Measurements from ENCODE around the gene UBE2R2.
"Not testable (repeated sequence)": the region's sequence is repeated elsewhere in the genome, so short reads cannot be mapped to it uniquely, and the experiment has no call there.

Gene UBE2R2, protein sequence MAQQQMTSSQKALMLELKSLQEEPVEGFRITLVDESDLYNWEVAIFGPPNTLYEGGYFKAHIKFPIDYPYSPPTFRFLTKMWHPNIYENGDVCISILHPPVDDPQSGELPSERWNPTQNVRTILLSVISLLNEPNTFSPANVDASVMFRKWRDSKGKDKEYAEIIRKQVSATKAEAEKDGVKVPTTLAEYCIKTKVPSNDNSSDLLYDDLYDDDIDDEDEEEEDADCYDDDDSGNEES

DNA sequence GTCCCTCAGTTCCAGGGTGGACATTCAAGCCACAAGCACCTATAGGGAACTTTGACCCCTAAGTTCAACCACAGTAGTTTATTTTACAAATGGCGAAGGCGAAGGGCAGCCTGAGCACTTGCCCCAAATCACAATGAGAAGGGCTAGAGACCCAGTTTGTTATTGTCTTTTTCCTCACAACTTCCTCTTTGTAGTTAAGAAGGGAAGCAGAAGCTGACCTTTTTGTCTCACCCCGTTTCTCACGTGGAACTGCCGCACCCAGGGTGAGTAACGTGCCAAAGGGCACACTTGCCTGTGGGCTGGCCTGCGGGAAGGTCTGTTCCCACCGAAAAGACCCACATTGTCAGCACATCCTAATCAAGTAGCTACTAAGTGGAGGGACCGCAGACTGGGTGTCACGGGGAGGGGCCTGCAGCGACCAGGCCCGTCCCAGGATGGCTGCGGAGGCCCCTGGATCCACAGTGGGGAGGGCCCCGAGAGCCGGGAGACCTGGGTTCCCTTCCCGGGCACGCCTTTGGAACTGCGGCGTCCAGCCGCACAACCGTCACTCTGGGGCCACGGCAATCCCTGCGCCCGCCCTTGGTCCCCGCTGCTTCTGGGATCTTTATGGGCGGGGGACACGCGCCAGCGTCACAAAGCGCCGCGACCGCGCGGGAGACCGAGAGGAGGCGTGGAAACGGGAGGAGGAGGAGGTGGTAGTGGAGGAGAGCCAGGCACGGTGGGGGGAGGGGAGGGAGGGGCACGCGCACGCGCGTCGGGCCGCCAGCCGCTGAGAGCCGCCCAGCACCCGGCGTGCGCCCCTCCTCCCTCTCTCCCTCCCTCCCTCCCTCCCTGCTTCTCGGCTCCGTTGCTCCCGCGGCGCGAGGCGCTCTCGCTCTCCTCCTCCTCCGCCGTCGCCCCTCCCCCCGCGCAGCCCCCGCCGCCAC is at the start of gene UBE2R2:
UBE2R2 (plus strand) TSS at position 834 of the 926 bp plus-strand sequence. CDS start 598 bp downstream, outside the sequence.
- DNase-seq (ENCODE audit: low read depth in 2 of 2): peak; percentile 76 to 80

DNA sequence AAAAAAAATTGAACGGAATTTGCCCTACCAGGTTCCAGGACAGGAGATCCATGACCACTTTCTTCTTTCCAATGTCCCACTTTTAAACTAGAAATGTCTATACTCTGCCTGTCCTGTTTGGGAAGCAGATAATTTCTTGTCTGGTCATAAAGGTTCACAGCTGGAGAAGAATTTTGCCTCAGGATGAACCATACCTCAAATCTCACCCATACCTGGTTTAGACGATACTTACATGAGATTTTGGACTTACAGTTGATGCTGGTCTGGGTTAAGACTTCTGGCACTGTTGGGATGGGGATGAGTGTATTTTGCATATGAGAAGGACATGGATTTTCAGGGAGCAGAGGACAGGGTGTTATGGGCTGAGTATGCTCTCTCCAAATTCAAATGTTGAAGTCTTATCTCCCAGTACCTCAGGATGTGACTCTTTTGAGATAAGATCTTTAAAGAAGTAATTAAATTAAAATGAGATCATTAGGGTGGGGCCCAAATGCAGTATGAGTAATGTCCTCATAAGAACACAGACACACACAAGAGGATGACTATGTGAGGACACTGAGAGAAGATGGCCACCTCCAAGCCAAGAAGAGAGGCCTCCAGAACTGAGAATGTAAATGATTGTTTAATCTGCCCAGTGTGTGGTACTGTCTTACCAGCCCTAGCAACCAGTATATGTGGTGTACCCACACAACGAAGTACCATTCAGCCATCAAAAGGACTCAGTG is 46.6 kb upstream of the UBE2R2 start:
- not testable (repeated sequence) for DNase-seq (ENCODE audit: low read depth in 2 of 2)

DNA sequence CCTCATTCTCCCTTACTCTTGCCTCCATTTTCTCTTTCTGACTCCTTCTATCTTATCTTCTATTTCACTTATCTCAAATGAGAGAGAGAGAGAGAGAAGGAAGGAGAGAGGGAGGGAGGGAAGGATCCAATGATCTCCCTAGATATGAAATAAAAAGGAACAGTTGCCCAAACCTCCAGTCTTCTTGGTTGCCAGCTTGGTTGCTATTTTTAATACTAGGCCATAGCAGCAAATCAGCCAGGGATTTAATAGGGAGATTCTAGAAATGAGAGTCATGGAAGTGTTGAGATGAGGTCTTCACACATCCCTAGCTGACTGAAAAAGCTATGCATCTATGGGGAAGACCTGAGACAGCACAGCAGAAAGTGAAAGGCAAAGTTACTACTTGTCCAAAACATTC is 43.8 kb upstream of the UBE2R2 start:
- DNase-seq (ENCODE audit: low read depth in 2 of 2): not testable (repeated sequence)

DNA sequence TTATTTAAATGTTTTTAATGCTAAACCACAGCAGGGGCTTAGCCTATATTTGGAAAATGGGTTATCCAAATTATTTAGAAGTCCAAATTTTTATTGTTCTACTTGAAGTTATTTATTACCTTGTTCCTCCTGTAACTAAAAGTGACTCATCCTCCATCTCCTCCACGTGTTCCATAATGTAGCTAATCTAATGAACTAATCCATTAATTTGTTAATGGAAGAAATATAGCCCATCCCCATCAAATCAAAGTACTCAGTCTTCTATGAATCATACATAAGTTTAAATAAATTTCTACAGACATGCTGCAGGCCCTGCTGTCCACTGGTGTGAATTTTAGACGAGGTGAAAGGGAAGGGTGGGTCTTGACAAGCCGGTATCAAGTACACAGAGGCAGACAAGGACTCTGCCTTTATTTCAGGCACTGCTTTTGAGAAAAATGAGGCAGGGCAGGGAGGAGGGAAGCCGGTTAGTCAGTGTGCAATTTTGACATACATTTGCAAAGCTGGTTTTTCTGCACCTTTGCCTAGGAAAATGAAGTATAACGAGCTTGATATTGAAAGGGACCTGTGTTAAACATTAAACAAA is 42.8 kb upstream of the UBE2R2 start:
- DNase-seq (ENCODE audit: low read depth in 2 of 2): not testable (repeated sequence)

DNA sequence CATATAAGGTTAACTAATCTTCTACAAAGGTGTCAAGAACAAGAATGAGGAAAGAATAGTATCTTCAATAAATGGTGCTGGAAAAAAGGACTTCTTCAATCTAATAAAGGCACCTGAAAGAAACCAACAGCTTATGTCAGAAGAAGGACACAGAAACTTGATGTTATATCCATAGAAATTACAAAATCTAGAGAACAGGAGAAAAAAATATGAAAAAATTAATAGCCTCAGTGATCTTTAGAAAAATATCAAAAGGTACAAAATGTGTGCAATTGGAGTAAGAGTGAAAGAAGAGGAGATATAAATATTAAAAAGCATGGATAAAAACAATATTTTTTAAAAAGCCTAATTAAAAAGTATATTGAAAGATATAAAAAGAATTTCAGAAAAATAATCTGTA is 40.4 kb upstream of the UBE2R2 start:
- DNase-seq (ENCODE audit: low read depth in 2 of 2): no peak

DNA sequence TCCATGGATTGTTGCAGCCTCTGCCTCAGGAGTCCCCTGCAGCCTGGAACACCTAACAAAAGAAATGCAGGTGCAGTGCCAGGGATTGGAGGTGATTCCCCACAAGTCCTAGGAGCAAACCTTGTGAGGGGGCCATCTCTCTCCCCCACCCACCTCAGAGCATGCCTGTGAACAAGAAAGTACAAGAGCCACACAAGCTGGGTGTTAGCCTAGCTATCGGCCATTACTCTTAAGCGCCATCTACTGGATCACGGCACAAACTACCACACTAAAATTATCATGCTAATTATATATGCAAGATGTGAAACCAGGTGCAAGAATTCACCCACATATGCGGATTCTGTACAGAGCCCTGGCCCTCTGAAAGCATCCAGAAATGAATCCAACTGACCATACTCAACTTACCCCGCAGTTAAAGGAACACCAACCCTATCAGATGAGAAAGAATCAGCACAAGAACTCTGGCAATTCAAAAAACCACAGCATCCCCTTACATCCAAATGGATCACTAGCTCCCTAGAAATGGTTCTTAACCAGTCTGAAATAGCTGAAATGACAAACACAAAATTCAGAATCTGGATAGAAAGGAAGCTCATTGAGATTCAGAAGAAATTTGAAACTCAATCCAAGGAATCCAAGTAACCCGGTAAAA is 38.1 kb upstream of the UBE2R2 start:
- peak in 1 of 2 experiments; percentile 19 for DNase-seq (ENCODE audit: low read depth in 2 of 2)

DNA sequence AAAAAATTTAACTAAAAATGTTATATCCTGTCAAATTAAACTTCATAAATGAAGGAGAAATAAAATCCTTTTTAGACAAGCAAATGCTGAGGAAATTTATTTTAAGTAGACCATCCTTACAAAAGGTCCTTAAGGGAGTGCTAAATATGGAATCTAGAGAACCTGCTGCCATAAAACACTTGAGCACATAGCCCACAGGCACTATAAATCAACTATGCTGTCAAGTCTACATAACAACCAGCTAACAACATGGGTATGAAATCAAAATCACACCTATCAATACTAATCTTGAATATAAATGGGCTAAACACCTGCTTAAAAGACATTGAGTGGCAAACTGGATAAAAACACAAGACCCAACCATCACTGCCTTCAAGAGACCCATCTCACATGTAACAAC is 36.7 kb upstream of the UBE2R2 start:
- DNase-seq (ENCODE audit: low read depth in 2 of 2): no peak

DNA sequence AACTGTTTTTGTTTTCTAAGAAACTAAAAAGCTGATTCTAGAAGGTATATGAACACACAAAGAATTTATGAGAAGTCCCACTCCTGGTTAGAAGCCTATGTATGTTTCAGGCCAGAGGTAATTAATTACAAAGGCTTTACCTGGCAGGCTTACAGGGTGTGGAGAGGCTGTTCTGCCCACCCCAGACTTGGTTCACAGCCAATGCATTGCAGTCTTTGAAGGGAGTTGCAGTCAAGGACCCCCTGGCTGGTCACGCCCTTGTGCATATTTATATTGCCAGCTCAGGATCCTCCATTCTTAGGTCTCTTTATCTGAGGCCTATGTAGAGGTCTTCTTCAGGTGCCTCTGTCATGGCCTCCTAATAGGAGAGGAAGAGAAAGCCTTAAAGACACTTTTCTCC is 35.2 kb upstream of the UBE2R2 start:
- no peak for DNase-seq (ENCODE audit: low read depth in 2 of 2)

DNA sequence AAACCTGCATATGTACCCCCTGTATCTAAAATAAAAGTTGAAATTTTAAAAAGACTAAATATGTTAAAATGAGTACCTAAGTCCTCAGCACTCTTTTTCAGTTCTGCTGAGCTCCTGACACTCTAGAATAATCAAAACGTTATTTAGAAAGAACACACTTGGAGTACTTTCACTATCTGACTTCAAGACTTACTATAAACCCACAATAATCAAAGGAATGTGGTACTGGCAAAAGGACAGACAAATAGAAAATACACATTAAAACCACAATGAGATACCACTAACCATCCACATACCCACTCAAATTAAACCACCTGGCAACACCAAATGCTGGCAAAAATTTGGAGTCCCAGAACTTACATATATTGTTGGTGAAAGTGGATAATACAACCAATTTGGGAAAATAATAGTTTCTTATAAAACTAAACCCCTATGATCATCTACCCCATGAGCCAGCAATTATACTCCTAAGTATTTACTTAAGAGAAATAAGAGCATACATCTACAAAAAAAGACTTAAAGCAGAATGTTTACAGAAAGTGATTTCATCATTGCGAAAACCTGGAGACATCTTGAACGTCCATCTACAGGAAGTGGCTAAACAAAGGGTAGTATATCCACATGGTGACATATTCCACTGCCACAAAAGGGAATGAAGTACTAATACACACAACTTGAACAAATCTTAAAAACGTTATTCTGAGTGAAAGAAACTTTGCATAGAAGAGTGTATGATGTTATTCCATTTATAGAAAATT is 34.4 kb upstream of the UBE2R2 start:
- peak; percentile 23 to 26 for DNase-seq (ENCODE audit: low read depth in 2 of 2)

DNA sequence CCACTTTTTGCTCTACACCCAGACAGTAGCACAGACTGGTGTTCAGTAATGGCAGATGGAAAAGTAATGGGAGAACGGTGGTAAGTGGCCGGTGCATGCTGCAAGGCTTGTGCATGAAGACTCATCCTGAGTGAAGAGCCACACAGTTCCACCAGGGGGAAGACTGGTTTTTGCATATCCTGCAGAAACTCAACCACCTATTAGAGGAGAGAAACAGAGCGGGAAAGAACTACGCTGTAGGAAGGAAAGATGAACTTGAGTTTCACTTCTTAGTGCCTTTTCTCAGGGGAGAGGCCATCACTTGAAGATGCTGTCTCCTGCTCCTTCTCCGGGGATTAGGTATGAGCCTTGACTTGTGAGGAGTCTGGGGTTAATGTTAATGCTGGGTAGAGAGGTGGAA is 31.0 kb upstream of the UBE2R2 start:
- no peak for DNase-seq (ENCODE audit: low read depth in 2 of 2)

DNA sequence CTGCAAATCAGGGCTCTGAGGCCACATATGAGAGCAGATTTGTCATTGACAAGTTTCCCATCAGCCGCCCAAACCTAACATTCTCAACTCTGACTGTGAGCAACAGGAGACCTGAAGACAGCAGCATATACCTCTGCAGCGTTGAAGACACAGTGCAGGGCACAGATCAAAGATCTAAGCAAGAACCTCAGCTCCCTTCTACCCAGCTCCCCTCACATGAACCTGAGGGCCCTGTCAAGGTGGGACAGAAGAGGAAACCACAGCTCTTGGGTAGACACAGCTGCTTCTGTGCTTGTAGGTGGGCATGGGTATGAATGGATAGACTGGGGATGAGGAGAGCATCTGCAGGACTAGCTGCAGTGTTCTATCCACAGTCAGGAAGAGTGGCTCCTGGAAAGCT is 30.3 kb upstream of the UBE2R2 start:
- no peak for DNase-seq (ENCODE audit: low read depth in 2 of 2)

DNA sequence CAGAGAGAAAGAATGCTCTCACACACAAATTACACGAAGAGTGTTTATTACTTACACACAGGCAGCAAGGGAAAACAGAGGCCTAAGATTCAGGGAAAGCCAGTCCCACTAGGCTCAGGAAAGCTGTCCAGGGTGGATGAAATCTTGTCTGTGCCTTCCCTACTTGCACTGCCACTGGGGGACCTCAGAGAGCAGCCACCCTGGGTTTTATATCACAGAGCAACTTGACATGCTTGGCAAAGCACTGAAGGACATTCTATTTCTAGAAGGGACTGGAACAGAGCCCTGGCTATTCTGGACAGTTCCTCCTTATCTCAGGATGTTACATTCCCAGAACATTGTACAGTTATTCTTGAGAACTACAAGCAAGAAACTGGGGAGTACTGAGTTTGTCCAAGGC is 29.1 kb upstream of the UBE2R2 start:
- DNase-seq (ENCODE audit: low read depth in 2 of 2): no peak

DNA sequence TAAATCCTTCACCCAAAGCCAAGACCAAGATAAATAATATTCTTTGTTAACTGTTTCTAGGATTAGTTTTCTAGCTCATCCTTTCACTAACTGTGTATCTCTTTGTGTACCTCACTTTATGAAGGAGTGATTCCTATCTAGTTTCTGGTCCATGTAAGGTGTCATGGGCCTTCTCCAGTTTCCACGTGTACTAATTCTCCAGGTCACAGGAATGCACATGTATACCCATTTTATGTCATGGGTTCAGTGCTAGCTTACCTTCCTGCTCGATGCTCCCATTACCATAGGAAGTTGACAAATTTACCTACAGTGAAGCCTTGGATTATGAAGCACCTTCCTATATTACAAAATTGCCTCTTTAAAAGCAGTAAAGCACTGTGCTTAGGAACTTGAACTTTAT is 27.5 kb upstream of the UBE2R2 start:
- not testable (repeated sequence) for DNase-seq (ENCODE audit: low read depth in 2 of 2)

DNA sequence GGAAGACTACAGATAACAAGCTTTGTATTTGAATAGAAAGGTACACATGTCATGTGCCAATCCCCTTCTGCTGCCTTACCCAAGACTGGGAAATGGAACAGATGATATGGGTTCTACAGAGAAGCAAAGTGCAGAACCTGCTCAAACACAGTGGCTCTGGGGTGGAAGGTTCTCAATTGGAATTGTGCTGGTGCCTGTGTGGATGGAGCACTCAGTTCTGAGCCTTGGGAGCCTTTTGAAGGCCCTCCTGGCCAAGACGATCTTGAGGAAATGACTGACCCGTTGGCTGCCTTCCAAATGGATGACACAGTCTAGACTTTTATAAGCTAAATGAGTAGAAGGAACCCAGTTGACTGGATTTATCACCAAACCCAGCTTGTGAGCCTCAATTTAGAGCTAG is 25.8 kb upstream of the UBE2R2 start:
- DNase-seq (ENCODE audit: low read depth in 2 of 2): no peak

DNA sequence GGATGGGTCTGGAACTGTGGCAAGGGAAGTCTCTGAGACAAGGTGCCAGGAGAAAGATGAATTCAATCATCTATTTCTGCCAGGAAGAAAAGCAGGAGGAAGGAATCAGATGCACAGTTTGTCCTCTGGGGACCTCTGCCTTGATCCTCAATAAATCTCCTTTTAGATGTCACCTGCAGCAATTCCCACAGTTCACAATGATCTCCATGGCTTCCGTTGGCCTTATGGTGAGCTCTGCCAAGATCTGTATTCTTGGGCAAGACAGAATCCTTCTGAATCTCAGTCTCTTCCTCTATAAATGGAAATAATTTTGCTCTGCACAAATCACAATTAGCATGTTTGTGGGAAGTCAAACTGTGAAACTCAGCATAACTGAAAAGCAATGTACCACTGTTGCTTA is 23.5 kb upstream of the UBE2R2 start:
- not testable (repeated sequence) for DNase-seq (ENCODE audit: low read depth in 2 of 2)

DNA sequence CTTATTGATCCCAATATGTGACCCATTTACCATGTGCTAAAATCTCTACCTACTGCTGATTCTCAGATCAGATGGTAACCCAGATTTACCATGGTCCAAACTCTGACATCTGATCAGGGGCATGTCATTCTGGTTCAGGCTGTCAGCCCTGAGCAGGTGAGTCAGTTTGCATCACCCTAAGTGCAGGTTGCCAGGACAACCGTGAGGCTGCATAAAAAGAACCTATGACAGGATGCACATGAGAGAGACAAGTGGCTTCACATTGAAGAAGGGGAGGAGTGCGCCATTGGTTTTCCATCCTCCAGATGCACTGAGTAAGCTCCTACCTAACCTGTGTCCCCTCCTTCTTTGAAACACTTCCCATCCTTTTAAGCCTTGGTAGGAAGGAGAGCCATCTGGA is 22.4 kb upstream of the UBE2R2 start:
- no peak for DNase-seq (ENCODE audit: low read depth in 2 of 2)

DNA sequence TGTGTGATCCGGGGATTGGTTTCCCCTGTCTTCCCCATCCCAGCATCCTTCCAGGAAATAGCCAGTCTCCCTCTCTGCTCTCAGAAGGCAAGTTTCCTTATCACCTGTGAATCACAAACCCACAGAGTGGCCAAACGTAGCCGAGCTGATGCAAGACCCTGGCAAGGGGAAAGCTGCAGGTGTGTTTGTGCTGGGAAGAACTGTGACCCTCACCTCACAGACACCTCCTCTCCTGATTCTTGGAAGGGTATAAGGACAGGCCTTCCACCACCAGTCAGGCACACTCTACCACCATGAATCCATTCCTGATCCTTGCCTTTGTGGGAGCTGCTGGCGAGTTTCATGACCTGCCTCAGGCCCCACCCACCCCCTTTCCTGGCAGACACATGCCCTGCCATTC is 21.7 kb upstream of the UBE2R2 start, which contains the start of gene PRSS3:
PRSS3 (plus strand) TSS at position 281 of the 400 bp plus-strand sequence; CDS start at position 294, 13 bp downstream.
- no peak for DNase-seq (ENCODE audit: low read depth in 2 of 2)

DNA sequence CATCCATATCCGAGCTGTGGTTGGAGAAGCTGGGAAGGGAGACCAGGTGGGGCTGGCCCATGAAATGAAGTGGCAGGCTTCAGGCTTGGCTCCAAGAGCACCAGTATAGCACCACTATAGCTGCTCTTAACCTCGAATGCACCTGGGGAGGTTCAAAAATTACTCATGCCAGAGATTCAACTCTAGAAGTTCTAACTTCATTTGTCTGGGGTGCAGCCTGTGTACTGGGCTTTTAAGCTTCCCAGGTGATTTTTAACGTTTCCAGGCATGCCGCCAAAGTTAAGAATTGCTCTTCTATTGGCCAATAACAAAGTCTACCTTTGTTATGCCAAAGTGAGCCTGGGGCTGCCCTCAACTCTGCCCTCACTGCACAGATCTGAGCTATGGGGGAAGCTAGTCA is 21.1 kb upstream of the UBE2R2 start:
- no peak for DNase-seq (ENCODE audit: low read depth in 2 of 2)

DNA sequence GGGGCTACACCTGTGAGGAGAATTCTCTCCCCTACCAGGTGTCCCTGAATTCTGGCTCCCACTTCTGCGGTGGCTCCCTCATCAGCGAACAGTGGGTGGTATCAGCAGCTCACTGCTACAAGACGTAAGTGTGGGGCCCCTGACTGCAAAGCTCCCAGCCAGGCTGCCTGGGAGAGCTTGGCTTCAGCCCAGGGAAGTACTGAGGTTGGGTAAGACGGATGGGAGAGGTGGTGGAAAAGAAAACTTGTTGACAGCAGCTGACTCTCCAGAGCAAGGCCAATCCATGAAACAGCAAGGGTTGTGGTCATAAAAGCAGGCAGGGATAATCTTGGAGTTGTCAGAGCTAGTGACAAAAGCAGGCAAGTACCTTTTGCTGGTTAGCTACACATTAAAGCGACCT is 20.3 kb upstream of the UBE2R2 start:
- DNase-seq (ENCODE audit: low read depth in 2 of 2): not testable (repeated sequence)

DNA sequence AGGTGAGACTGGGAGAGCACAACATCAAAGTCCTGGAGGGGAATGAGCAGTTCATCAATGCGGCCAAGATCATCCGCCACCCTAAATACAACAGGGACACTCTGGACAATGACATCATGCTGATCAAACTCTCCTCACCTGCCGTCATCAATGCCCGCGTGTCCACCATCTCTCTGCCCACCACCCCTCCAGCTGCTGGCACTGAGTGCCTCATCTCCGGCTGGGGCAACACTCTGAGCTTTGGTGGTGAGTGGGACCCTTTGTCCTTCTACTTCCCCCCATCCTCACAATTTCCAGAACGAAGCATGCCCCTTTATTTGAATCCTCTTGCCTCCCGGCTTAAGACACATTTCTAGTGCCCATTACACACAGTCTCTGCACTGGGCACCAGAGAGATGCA is 19.1 kb upstream of the UBE2R2 start:
- DNase-seq (ENCODE audit: low read depth in 2 of 2): no peak

DNA sequence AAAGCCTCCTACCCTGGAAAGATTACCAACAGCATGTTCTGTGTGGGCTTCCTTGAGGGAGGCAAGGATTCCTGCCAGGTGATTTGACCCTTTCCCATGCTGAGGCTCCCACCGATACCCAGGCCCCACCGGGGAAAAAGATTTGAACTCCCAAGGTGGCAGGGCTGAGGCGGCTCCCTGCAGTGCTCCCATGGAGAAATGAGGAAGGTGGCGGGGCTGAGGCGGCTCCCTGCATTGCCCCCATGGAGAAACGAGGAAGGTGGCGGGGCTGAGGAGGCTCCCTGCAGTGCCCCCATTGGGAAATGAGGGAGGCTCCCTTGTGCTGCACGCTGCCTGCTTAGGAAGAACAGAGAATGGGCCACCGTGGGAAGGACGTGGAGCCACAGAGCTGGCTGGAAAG is 18.4 kb upstream of the UBE2R2 start:
- no peak for DNase-seq (ENCODE audit: low read depth in 2 of 2)
